Lower lobe of right lung (tissue), 2 donors: ENCODE results near the gene CCDC40. TPM values are rescaled to one million over a fixed set of nuclear protein-coding genes. Genes with fewer than 3 reads are reported as not detected.

Source experiments
- ATAC-seq, 2 donors: fragments of 200-7000 bp; cut with Tn5 transposase; one replicate each; pipeline ENCODE4 v1.9.1; 2020 to 2022; ENCODE audit warnings: mild to moderate bottlenecking in 2 of 2, moderate library complexity in 2 of 2
- DNase-seq: peaks from one replicate; pipeline ENCODE4 v3.0.0-alpha.2; 2020
- H3K27ac ChIP-seq: fragments of 200-600 bp; one replicate; pipeline ENCODE4 v1.8.0; 2022
- H3K27me3 ChIP-seq: fragments of 200-600 bp; one replicate; pipeline ENCODE4 v1.8.0; 2022; ENCODE audit warnings: low read depth
- H3K36me3 ChIP-seq: fragments of 200-600 bp; one replicate; pipeline ENCODE4 v1.8.0; 2022; ENCODE audit warnings: mild to moderate bottlenecking
- H3K4me1 ChIP-seq: fragments of 200-600 bp; one replicate; pipeline ENCODE4 v1.8.0; 2022
- H3K4me3 ChIP-seq: fragments of 200-600 bp; one replicate; pipeline ENCODE4 v1.8.0; 2022; ENCODE audit warnings: mild to moderate bottlenecking
- H3K9me3 ChIP-seq: fragments of 200-600 bp; one replicate; pipeline ENCODE4 v1.8.0; 2022
- intact Hi-C: fragments of 100-400 bp; cut with DNase I; formaldehyde crosslinking; loops from one replicate; pipeline ENCODE4 v1.11.0; 2022
- total RNA-seq: library from RNA; stranded (reverse); fragmentation: NEBNext Ultra II Directional; extraction: Animal tissue kit (Norgen Biotek cat#: 25700); gene quantifications from one replicate; pipeline ENCODE4 v1.2.1, GENCODE V29; 2021
- TF ChIP-seq, protein P1 (sequence below): fragments of 200-600 bp; IDR thresholded peaks from one replicate; pipeline ENCODE4 v1.8.0; 2022; ENCODE audit warnings: antibody characterized with exemption, mild to moderate bottlenecking
- donor health status: DM: no; HTN: yes; CAD: no; lungs with severe emphysema.

Gene CCDC40
- total RNA-seq, 1 donor from 2014 or later = 14.1 TPM

DNA sequence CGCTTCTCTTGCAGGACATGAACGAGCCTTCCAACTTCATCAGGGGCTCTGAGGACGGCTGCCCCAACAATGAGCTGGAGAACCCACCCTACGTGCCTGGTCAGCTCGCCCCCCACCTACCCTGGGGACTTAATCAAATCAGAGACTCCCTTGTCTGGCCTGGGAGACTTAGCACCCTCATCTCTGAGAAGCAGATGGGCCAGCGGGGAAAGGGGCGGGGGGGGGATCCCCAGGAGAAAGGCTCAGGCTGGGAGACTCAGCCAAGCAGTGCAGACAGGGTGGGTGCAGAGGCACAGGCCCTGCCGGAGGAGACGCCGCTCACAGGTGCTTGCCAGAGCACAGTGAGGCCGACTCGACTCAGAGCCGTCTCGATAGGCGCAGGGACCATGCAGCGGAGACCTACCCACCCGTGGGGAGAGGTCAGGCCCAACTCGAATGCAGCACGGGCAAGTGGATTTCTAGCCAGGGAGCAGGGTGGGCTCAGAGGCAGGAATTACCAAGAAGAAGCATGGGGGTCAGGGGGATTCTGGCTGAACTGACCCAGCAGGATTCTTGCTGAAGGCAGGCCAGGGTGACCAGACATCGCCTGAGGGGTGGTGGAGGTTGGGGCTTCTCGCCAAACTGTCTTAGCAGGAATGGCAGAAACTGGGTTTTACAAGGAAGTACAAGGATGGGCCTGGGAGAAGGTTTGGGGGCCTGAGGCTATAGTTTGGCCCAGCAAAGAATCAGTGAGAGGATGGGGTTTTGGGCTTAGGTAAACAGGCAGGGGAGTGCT, 74.7 kb downstream of the CCDC40 start:
- intact Hi-C loops = no loop called here
- no peak for DNase-seq
- H3K36me3 ChIP-seq = no peaks in the 10 kb centered on the region
- H3K27me3 ChIP-seq = no peaks in the 10 kb centered on the region
- no peaks in the 10 kb centered on the region for H3K9me3 ChIP-seq
- no peak overlapping the region for H3K27ac ChIP-seq
- TF ChIP-seq, protein P1, sequence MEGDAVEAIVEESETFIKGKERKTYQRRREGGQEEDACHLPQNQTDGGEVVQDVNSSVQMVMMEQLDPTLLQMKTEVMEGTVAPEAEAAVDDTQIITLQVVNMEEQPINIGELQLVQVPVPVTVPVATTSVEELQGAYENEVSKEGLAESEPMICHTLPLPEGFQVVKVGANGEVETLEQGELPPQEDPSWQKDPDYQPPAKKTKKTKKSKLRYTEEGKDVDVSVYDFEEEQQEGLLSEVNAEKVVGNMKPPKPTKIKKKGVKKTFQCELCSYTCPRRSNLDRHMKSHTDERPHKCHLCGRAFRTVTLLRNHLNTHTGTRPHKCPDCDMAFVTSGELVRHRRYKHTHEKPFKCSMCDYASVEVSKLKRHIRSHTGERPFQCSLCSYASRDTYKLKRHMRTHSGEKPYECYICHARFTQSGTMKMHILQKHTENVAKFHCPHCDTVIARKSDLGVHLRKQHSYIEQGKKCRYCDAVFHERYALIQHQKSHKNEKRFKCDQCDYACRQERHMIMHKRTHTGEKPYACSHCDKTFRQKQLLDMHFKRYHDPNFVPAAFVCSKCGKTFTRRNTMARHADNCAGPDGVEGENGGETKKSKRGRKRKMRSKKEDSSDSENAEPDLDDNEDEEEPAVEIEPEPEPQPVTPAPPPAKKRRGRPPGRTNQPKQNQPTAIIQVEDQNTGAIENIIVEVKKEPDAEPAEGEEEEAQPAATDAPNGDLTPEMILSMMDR = no peak
- no peak overlapping the region for H3K4me3 ChIP-seq
- no peak for ATAC-seq
- H3K4me1 ChIP-seq = no peaks in the 10 kb centered on the region

DNA sequence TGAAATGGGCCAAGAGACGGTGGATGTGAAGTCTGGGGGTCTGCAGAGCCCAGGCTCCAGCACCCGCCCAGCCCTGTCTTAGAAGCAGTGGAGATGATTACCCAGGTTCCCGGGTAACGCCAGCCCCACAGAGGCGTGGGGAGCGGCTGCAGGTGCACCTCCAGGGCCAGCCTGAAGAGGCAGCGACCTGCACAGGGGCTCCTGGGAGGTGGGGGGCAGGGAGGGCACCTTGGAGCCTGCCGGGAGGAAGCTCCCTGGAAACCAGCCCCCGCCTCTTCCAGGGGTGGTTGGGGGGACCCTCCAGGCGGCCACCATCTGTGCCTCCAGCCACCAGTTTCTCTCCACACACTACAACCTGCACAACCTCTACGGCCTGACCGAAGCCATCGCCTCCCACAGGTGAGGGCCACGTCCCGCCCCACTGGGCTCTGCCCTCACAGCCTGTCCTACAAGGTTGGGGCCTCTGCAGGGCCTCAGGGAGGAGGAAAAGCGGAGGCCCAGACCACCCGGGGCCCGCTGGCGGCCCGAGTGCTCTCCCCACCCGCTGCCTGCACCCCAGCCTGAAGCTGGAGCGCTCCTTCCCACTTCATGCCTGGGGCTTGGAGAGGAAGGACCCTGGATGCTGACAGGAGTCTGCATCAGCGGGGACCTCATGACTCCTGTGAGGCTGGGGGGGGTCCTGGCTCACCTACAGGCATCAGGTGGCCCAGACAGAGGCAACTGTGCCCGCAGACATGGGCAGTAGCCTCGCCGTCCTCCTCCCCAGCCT, 75.4 kb downstream of the CCDC40 start:
- no peak for DNase-seq
- Histone ChIP-seq H3K27me3 (no peaks in the 10 kb centered on the region), H3K27ac (no peak overlapping the region), H3K4me3 (no peak overlapping the region), H3K4me1 (no peaks in the 10 kb centered on the region), H3K9me3 (no peaks in the 10 kb centered on the region), H3K36me3 (no peaks in the 10 kb centered on the region)
- no peak for ATAC-seq
- intact Hi-C loops = no loop called here
- TF ChIP-seq, protein P1 = no peak

DNA sequence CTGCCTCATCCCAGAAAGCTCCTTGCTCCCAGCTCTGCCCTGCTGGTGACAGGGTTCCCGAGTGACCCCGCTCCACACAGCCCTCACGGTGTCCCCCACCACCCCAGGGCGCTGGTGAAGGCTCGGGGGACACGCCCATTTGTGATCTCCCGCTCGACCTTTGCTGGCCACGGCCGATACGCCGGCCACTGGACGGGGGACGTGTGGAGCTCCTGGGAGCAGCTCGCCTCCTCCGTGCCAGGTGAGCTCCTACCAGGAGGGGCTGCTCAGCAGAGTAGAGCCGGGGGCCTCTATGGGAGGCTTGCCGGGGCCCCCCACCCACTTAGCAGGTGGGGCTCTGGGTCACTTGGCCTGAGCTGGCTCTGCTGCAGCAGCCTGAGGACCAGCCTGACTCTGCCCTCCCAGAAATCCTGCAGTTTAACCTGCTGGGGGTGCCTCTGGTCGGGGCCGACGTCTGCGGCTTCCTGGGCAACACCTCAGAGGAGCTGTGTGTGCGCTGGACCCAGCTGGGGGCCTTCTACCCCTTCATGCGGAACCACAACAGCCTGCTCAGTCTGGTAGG, 76.1 kb downstream of the CCDC40 start:
- intact Hi-C loops = no loop called here

DNA sequence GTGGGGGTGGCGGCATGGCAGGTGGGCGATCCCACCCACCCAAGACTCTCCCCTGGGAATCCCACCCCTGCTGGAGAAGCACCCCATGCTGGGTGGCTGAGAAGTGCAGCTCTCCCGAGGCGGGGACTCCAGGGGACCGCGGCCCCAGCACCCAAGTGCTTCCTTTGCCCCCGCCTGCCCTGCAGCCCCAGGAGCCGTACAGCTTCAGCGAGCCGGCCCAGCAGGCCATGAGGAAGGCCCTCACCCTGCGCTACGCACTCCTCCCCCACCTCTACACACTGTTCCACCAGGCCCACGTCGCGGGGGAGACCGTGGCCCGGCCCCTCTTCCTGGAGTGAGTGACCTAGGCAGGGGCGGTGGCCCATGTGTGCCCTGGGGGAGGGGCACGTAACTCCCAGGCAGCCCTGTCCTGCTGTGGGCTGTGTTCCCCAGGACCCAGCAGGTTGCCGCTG, 76.6 kb downstream of the CCDC40 start:
- intact Hi-C loops = no loop called here
- no peak for DNase-seq

More for the DNA sequence above, 76.1 kb downstream of the CCDC40 start:
- peaks cover 5% of the 10 kb centered on the region for H3K36me3 ChIP-seq
- no peak overlapping the region for H3K4me3 ChIP-seq
- no peak overlapping the region for H3K27ac ChIP-seq
- H3K27me3 ChIP-seq = no peaks in the 10 kb centered on the region
- TF ChIP-seq, protein P1 = no peak
- peak; percentile 6 to 12 for ATAC-seq
- no peaks in the 10 kb centered on the region for H3K9me3 ChIP-seq
- no peaks in the 10 kb centered on the region for H3K4me1 ChIP-seq
- DNase-seq = no peak

DNA sequence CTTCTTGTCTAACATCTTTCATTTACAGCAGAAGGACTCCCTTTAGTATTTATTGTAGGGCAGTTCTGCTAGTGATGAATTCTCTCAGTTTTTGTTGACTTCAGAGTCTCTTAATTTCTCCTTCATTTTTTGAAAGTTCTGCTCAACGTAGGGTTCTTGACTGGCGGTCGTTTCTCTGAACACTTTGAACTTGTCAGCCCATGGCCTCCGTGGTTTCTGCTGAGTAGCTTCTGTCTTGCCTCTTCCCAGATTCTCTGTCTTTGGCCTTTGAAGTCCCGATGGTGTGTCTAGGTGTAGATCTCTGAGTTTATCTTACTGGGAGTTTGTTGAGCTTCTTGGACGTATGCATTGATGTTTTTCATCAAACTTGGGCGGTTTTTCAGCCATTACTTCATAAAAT, 78.3 kb downstream of the CCDC40 start:
- no peak for ATAC-seq
- intact Hi-C loops = no loop called here

More for the DNA sequence above, 76.6 kb downstream of the CCDC40 start:
- Histone ChIP-seq H3K4me1 (no peaks in the 10 kb centered on the region), H3K36me3 (peaks cover 9% of the 10 kb centered on the region), H3K27ac (no peak overlapping the region), H3K9me3 (no peaks in the 10 kb centered on the region), H3K4me3 (no peak overlapping the region), H3K27me3 (no peaks in the 10 kb centered on the region)
- no peak for ATAC-seq
- TF ChIP-seq, protein P1 = no peak

More for the DNA sequence above, 78.3 kb downstream of the CCDC40 start:
- TF ChIP-seq, protein P1 = no peak
- Histone ChIP-seq H3K4me1 (no peaks in the 10 kb centered on the region), H3K36me3 (peaks cover 22% of the 10 kb centered on the region), H3K4me3 (no peak overlapping the region), H3K27me3 (no peaks in the 10 kb centered on the region), H3K9me3 (no peaks in the 10 kb centered on the region), H3K27ac (no peak overlapping the region)
- no peak for DNase-seq
